Measurements from ENCODE around the gene ZNF341.

DNA sequence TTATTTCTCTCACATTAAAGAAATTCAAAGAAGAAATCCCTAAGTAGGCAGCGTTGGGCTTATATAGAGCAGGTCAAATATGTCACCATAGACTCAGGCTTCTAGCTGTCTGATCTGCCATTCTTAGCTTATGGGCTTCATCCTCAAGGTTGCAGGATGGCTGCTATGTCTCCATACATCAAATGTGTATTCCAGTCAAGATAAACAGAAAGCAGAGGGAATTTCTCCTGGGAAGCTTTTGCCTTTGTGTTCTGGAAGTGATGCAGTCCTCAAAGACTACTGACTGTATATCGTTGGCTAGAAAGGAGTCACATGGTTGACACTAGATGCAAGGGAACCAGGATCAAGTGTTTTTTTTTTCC is 36.0 kb downstream of the ZNF341 start:
- TF ChIP-seq, protein P1, sequence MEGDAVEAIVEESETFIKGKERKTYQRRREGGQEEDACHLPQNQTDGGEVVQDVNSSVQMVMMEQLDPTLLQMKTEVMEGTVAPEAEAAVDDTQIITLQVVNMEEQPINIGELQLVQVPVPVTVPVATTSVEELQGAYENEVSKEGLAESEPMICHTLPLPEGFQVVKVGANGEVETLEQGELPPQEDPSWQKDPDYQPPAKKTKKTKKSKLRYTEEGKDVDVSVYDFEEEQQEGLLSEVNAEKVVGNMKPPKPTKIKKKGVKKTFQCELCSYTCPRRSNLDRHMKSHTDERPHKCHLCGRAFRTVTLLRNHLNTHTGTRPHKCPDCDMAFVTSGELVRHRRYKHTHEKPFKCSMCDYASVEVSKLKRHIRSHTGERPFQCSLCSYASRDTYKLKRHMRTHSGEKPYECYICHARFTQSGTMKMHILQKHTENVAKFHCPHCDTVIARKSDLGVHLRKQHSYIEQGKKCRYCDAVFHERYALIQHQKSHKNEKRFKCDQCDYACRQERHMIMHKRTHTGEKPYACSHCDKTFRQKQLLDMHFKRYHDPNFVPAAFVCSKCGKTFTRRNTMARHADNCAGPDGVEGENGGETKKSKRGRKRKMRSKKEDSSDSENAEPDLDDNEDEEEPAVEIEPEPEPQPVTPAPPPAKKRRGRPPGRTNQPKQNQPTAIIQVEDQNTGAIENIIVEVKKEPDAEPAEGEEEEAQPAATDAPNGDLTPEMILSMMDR (IDR thresholded peaks at IDR 0.05; ENCODE audit: low read depth, low read length), result no peak
- no peak for TF ChIP-seq EZH2phosphoT487 (IDR thresholded peaks at IDR 0.05; ENCODE audit: low read depth)
